HEK293T (cell line): ENCODE data around the gene SLC4A11.

ENCODE experiments used
- ARNT ChIP-seq: fragments of 450-650 bp; IDR thresholded peaks from 2 replicates; pipeline ENCODE4 v1.6.1; 2017; ENCODE audit warnings: mild to moderate bottlenecking
- BHLHE40 ChIP-seq: fragments of 450-650 bp; IDR thresholded peaks from 2 replicates; pipeline ENCODE4 v1.6.1; 2016; ENCODE audit warnings: mild to moderate bottlenecking, moderate library complexity, borderline replicate concordance
- FOXK2 ChIP-seq: fragments of 450-650 bp; IDR thresholded peaks from 2 replicates; pipeline ENCODE4 v1.6.1; 2016; ENCODE audit warnings: mild to moderate bottlenecking
- FOXM1 ChIP-seq: fragments of 450-650 bp; IDR thresholded peaks from 2 replicates; pipeline ENCODE4 v1.6.1; 2017; ENCODE audit warnings: mild to moderate bottlenecking, borderline replicate concordance
- HDGF ChIP-seq: fragments of 450-650 bp; IDR thresholded peaks from 2 replicates; pipeline ENCODE4 v1.6.1; 2017; ENCODE audit warnings: antibody characterized with exemption, borderline replicate concordance
- SP1 ChIP-seq: fragments of 450-650 bp; IDR thresholded peaks from 2 replicates; pipeline ENCODE4 v1.6.1; 2017
- SUZ12 ChIP-seq: fragments of 450-650 bp; IDR thresholded peaks from 2 replicates; pipeline ENCODE4 v1.6.1; 2016; ENCODE audit warnings: mild to moderate bottlenecking
- ZNF384 ChIP-seq: fragments of 450-650 bp; IDR thresholded peaks from 2 replicates; pipeline ENCODE4 v1.6.1; 2016

DNA sequence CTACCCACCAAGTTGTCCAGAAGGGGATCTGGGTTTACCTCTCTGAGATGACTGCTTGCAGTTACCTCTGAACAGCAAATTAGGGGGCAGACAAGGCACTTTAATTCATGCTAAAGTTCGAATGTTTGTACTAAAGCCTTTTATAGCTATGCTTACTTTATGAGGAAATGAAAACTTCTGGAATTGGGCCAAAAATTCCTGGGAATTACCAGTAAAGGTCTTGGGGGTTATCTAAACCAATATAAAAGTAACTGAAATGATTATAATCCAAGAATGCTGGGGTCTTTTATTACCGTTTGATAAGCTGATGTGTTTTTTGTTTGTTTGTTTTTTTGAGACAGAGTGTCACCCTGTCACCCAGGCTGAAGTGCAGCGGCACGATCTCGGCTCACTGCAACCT lies 57.7 kb downstream of the SLC4A11 start:
- TF ChIP-seq SP1 (no peak), ZNF384 (no peak), FOXK2 (no peak), HDGF (no peak), ARNT (no peak), FOXM1 (no peak), SUZ12 (no peak), BHLHE40 (no peak)
